Activated CD4-positive, alpha-beta T cell treated with anti-CD3 and anti-CD28 coated beads for 24 hours (primary cell): ENCODE results near the gene MTR.

ENCODE experiments used
- DNase-seq, 2 donors: peaks; one replicate each; pipeline ENCODE4 v3.0.0-alpha.2; 2020; ENCODE audit warnings: low read depth in 2 of 2

The MTR gene

GRCh38 chr1:236795035-236795756, at the start of gene MTR:
Gene MTR (plus strand): TSS chr1:236795292. CDS start chr1:236795704, 412 bp downstream.
- peak; percentile 92 to 94 for DNase-seq

GRCh38 chr1:236746785-236747184, 48.3 kb upstream of the MTR start:
- DNase-seq = no peak

GRCh38 chr1:236747311-236747985, 47.6 kb upstream of the MTR start:
- no peak for DNase-seq

- DNase-seq = no peak
Measured at GRCh38 chr1:236748268-236748870, 46.7 kb upstream of the MTR start.

GRCh38 chr1:236750928-236751327, 44.2 kb upstream of the MTR start:
- DNase-seq = no peak

GRCh38 chr1:236751385-236751784, 43.7 kb upstream of the MTR start:
- DNase-seq = no peak

GRCh38 chr1:236751935-236752334, 43.2 kb upstream of the MTR start:
- DNase-seq = no peak

GRCh38 chr1:236753516-236753915, 41.6 kb upstream of the MTR start:
- no peak for DNase-seq

- DNase-seq = no peak
Measured at GRCh38 chr1:236753964-236754363, 41.1 kb upstream of the MTR start.

- DNase-seq = no peak
Measured at GRCh38 chr1:236754525-236755210, 40.4 kb upstream of the MTR start.

- DNase-seq = no peak
Measured at GRCh38 chr1:236757640-236758039, 37.5 kb upstream of the MTR start.

GRCh38 chr1:236759252-236759859, 35.7 kb upstream of the MTR start:
- peak in 1 of 2 donors; percentile 4 for DNase-seq

- DNase-seq = no peak
Measured at GRCh38 chr1:236760480-236760879, 34.6 kb upstream of the MTR start.

- DNase-seq = no peak
Measured at GRCh38 chr1:236760986-236761385, 34.1 kb upstream of the MTR start.

GRCh38 chr1:236761397-236762132, 33.5 kb upstream of the MTR start:
- DNase-seq = no peak

- no peak for DNase-seq
Measured at GRCh38 chr1:236762410-236762809, 32.7 kb upstream of the MTR start.

GRCh38 chr1:236765831-236766230, 29.3 kb upstream of the MTR start:
- DNase-seq = no peak

- DNase-seq = no peak
Measured at GRCh38 chr1:236766506-236766905, 28.6 kb upstream of the MTR start.

- DNase-seq = no peak
Measured at GRCh38 chr1:236767276-236767675, 27.8 kb upstream of the MTR start.

GRCh38 chr1:236768601-236769000, 26.5 kb upstream of the MTR start:
- DNase-seq = no peak

- no peak for DNase-seq
Measured at GRCh38 chr1:236773919-236774318, 21.2 kb upstream of the MTR start.
